Astrocyte (in vitro differentiated cells and primary cell): ENCODE results near the gene RABEP2. TPM values are rescaled to one million over a fixed set of nuclear protein-coding genes. Genes with fewer than 3 reads are reported as not detected.
A peak's percentile ranks its signal among the peaks of the same experiment; 100 is the strongest.

Experiments
- DNase-seq: peaks from one replicate; pipeline ENCODE4 v3.0.0-alpha.2; 2010; ENCODE audit warnings: low read depth
- FAIRE-seq: peaks from 2 replicates; lab custom pipeline; 2011; peaks lifted over from hg19 to GRCh38; lab: Jason Lieb, UNC
- H2AFZ ChIP-seq: 2 replicates; pipeline ENCODE4 v1.6.0; 2012; ENCODE audit warnings: low read depth, low read length, inconsistent platforms
- H3K27ac ChIP-seq: 2 replicates; pipeline ENCODE4 v1.5.1; 2011; ENCODE audit warnings: low read depth, low read length, inconsistent platforms
- H3K27me3 ChIP-seq: 2 replicates; pipeline ENCODE4 v1.6.0; 2011; ENCODE audit warnings: low read length, inconsistent platforms; ENCODE audit not compliant: insufficient read depth
- H3K36me3 ChIP-seq: 2 replicates; pipeline ENCODE4 v1.5.1; 2011; ENCODE audit warnings: low read length, inconsistent platforms; ENCODE audit not compliant: insufficient read depth
- H3K4me1 ChIP-seq: 2 replicates; pipeline ENCODE4 v1.5.1; 2011; ENCODE audit warnings: low read length, inconsistent platforms; ENCODE audit not compliant: insufficient read depth
- H3K4me2 ChIP-seq: 2 replicates; pipeline ENCODE4 v1.6.0; 2012; ENCODE audit warnings: low read length, inconsistent platforms
- H3K4me3 ChIP-seq: 2 replicates; pipeline ENCODE4 v1.5.1; 2011; ENCODE audit warnings: low read depth, mild to moderate bottlenecking, low read length, inconsistent platforms; ENCODE audit not compliant: insufficient read depth
- H3K79me2 ChIP-seq: 2 replicates; pipeline ENCODE4 v1.6.0; 2012; ENCODE audit warnings: mild to moderate bottlenecking, low read length, inconsistent platforms; ENCODE audit not compliant: insufficient read depth
- H3K9ac ChIP-seq: 2 replicates; pipeline ENCODE4 v1.6.0; 2012; ENCODE audit warnings: mild to moderate bottlenecking, low read length, inconsistent platforms
- H3K9me3 ChIP-seq: 2 replicates; pipeline ENCODE4 v1.5.1; 2012; ENCODE audit warnings: low read depth, mild to moderate bottlenecking, low read length, inconsistent platforms; ENCODE audit not compliant: insufficient read depth
- H4K20me1 ChIP-seq: 2 replicates; pipeline ENCODE4 v1.6.0; 2012; ENCODE audit warnings: low read length, inconsistent platforms; ENCODE audit not compliant: insufficient read depth
- H3K27ac Mint-ChIP-seq: one replicate; pipeline ENCODE4 v1.8.0; 2021; ENCODE audit warnings: mild to moderate bottlenecking, mixed read lengths; ENCODE audit not compliant: unreplicated experiment
- H3K27me3 Mint-ChIP-seq: one replicate; pipeline ENCODE4 v1.8.0; 2021; ENCODE audit warnings: low read depth, mixed read lengths; ENCODE audit not compliant: unreplicated experiment
- H3K36me3 Mint-ChIP-seq: one replicate; pipeline ENCODE4 v1.8.0; 2021; ENCODE audit warnings: low read depth, mixed read lengths; ENCODE audit not compliant: unreplicated experiment
- H3K4me1 Mint-ChIP-seq: one replicate; pipeline ENCODE4 v1.8.0; 2021; ENCODE audit warnings: low read depth, mixed read lengths; ENCODE audit not compliant: unreplicated experiment
- H3K4me3 Mint-ChIP-seq: one replicate; pipeline ENCODE4 v1.8.0; 2021; ENCODE audit warnings: mild to moderate bottlenecking, moderate library complexity, mixed read lengths; ENCODE audit not compliant: unreplicated experiment
- H3K9me3 Mint-ChIP-seq: one replicate; pipeline ENCODE4 v1.8.0; 2021; ENCODE audit warnings: mild to moderate bottlenecking, mixed read lengths; ENCODE audit not compliant: unreplicated experiment
- CTCF ChIP-seq: IDR thresholded peaks from 2 replicates; pipeline ENCODE4 v1.5.1; 2011; ENCODE audit warnings: low read depth, mild to moderate bottlenecking, inconsistent platforms, low read length, moderate library complexity; ENCODE audit not compliant: insufficient read depth
- EZH2 ChIP-seq: IDR thresholded peaks from 2 replicates; pipeline ENCODE4 v1.6.1; 2012; ENCODE audit warnings: mild to moderate bottlenecking, low read length, inconsistent platforms; ENCODE audit not compliant: insufficient read depth
- total RNA-seq: library from RNA; stranded (reverse); gene quantifications from 2 replicates; pipeline ENCODE4 v1.2.1, GENCODE V29; 2021

RABEP2 gene
- total RNA-seq, 1 donor from 2014 or later: 19.4 TPM

- Histone ChIP-seq H3K4me2 (no peak overlapping the region), H3K79me2 (no peaks in the 10 kb centered on the region), H3K4me1 (peaks cover 13% of the 10 kb centered on the region), H3K27me3 (no peaks in the 10 kb centered on the region), H3K36me3 (no peaks in the 10 kb centered on the region), H3K27ac (no peak overlapping the region), H4K20me1 (peaks cover 11% of the 10 kb centered on the region), H3K4me3 (no peak overlapping the region), H2AFZ (no peak overlapping the region), H3K9me3 (no peaks in the 10 kb centered on the region), H3K9ac (no peak overlapping the region)
- FAIRE-seq (no peak), DNase-seq (no peak)
- Mint-ChIP-seq H3K4me1 (peaks cover 2% of the 10 kb centered on the region), H3K4me3 (no peak overlapping the region), H3K36me3 (peaks cover 9% of the 10 kb centered on the region), H3K27me3 (peaks cover 8% of the 10 kb centered on the region), H3K9me3 (no peaks in the 10 kb centered on the region), H3K27ac (peak overlapping the region; percentile 18)
- TF ChIP-seq EZH2: no peak
- no peak for TF ChIP-seq CTCF
These were observed 47.9 kb downstream of the RABEP2 start for GRCh38 chr16:28876973-28877654.

- Histone ChIP-seq H2AFZ (no peak overlapping the region), H3K9me3 (no peaks in the 10 kb centered on the region), H3K79me2 (no peaks in the 10 kb centered on the region), H3K36me3 (no peaks in the 10 kb centered on the region), H3K27me3 (no peaks in the 10 kb centered on the region), H4K20me1 (peaks cover 11% of the 10 kb centered on the region), H3K27ac (no peak overlapping the region), H3K4me1 (peaks cover 13% of the 10 kb centered on the region), H3K4me3 (no peak overlapping the region), H3K9ac (no peak overlapping the region), H3K4me2 (no peak overlapping the region)
- Mint-ChIP-seq H3K4me1 (peaks cover 2% of the 10 kb centered on the region), H3K9me3 (no peaks in the 10 kb centered on the region), H3K27me3 (peaks cover 5% of the 10 kb centered on the region), H3K27ac (no peak overlapping the region), H3K4me3 (no peak overlapping the region), H3K36me3 (peaks cover 9% of the 10 kb centered on the region)
- FAIRE-seq (no peak), DNase-seq (no peak)
- TF ChIP-seq CTCF: no peak
- no peak for TF ChIP-seq EZH2
These were observed 48.9 kb downstream of the RABEP2 start for GRCh38 chr16:28876019-28876659.
